GM23248 (cell line): ENCODE data around the gene CHN2. TPM values are rescaled to one million over a fixed set of nuclear protein-coding genes. Genes with fewer than 3 reads are reported as not detected.
A peak's percentile ranks its signal among the peaks of the same experiment; 100 is the strongest.

Experiments used
- DNase-seq: peaks from one replicate; pipeline ENCODE4 v3.0.0-alpha.2; 2015
- H2AFZ ChIP-seq: fragments of 200-600 bp; sonication (generic); 2 replicates; pipeline ENCODE4 v1.6.1; 2016; ENCODE audit warnings: antibody characterized with exemption
- H3F3A ChIP-seq: fragments of 200-600 bp; sonication (generic); 2 replicates; pipeline ENCODE4 v1.6.1; 2016; ENCODE audit warnings: mild to moderate bottlenecking, antibody characterized with exemption, mixed run types; ENCODE audit not compliant: insufficient read depth
- H3K27ac ChIP-seq: fragments of 200-600 bp; sonication (generic); 2 replicates; pipeline ENCODE4 v1.5.1; 2016; ENCODE audit warnings: mild to moderate bottlenecking
- H3K27me3 ChIP-seq: fragments of 200-600 bp; sonication (generic); replicated peaks from 2 replicates; pipeline ENCODE4 v1.6.1; 2016; ENCODE audit warnings: mild to moderate bottlenecking; ENCODE audit not compliant: insufficient read depth
- H3K36me3 ChIP-seq: fragments of 200-600 bp; sonication (generic); 2 replicates; pipeline ENCODE4 v1.6.1; 2016; ENCODE audit warnings: low read depth, mild to moderate bottlenecking
- H3K4me1 ChIP-seq: fragments of 200-600 bp; sonication (generic); 2 replicates; pipeline ENCODE4 v1.6.1; 2016; ENCODE audit warnings: mild to moderate bottlenecking; ENCODE audit not compliant: insufficient read depth
- H3K4me2 ChIP-seq: fragments of 200-600 bp; sonication (generic); one replicate; pipeline ENCODE4 v1.6.1; 2016; ENCODE audit warnings: mild to moderate bottlenecking; ENCODE audit not compliant: unreplicated experiment
- H3K4me3 ChIP-seq: fragments of 200-600 bp; sonication (generic); 2 replicates; pipeline ENCODE4 v1.5.1; 2016; ENCODE audit warnings: mild to moderate bottlenecking
- H3K79me2 ChIP-seq: fragments of 200-600 bp; sonication (generic); 2 replicates; pipeline ENCODE4 v1.6.1; 2016; ENCODE audit warnings: mild to moderate bottlenecking; ENCODE audit not compliant: insufficient read depth
- H3K9ac ChIP-seq: fragments of 200-600 bp; sonication (generic); 2 replicates; pipeline ENCODE4 v1.6.1; 2016; ENCODE audit warnings: mild to moderate bottlenecking
- H3K9me2 ChIP-seq: fragments of 200-600 bp; sonication (generic); 2 replicates; pipeline ENCODE4 v1.6.1; 2016; ENCODE audit warnings: mixed run types, mild to moderate bottlenecking, moderate library complexity; ENCODE audit not compliant: insufficient read depth
- H3K9me3 ChIP-seq: fragments of 200-600 bp; sonication (generic); one replicate; pipeline ENCODE4 v1.6.1; 2017; ENCODE audit warnings: low read depth
- H4K20me1 ChIP-seq: fragments of 200-600 bp; sonication (generic); 2 replicates; pipeline ENCODE4 v1.6.0; 2016; ENCODE audit not compliant: insufficient read depth
- EZH2 ChIP-seq: fragments of 200-600 bp; sonication (generic); IDR thresholded peaks from 2 replicates; pipeline ENCODE4 v1.6.1; 2018; ENCODE audit warnings: antibody characterized with exemption, mild to moderate bottlenecking; ENCODE audit not compliant: insufficient read depth, poor library complexity, severe bottlenecking
- EZH2phosphoT487 ChIP-seq: fragments of 200-600 bp; sonication (generic); IDR thresholded peaks from 2 replicates; pipeline ENCODE4 v1.6.1; 2018; ENCODE audit warnings: antibody characterized with exemption, moderate library complexity, mild to moderate bottlenecking, low read depth; ENCODE audit not compliant: insufficient read depth
- WGBS, 2 experiments: methylation state at CpG; one replicate each; pipeline ENCODE4 v1.1.6; 2015 to 2017; ENCODE audit warnings: low lambda C conversion rate in 2 of 2, low coverage in 1 of 2; ENCODE audit errors: missing lambda C conversion rate in 2 of 2; 5-methylcytosine and 5-hydroxymethylcytosine counted together
- in situ Hi-C: fragments of 300-500 bp; cut with MboI; formaldehyde crosslinking; loops from 2 replicates; pipeline ENCODE4 v1.15.0; 2020
- polyA plus RNA-seq: library from polyadenylated mRNA; unstranded; fragments of >200 nt; fragmentation: Nextera tagmentation; extraction: Ambion mirVana; gene quantifications from 2 replicates; pipeline ENCODE4 v1.2.1, GENCODE V29; 2016
- total RNA-seq: library from RNA; depleted of rRNA; stranded (reverse); fragments of >200 nt; shearing (Covaris generic); gene quantifications from 2 replicates; pipeline ENCODE4 v1.2.3, GENCODE V29; 2014

Gene CHN2
- total and polyA plus RNA-seq, 2 experiments from 2014 or later: 1.5 to 2.3 TPM

GRCh38 chr7:29318853-29319718 is 124.5 kb downstream of the CHN2 start:
- TF ChIP-seq EZH2: no peak
- no peak for TF ChIP-seq EZH2phosphoT487
- 0 out of 2 replicates have a peak overlapping the region, but pooled peaks have one; percentile 16 for H2AFZ ChIP-seq
- H3K27ac ChIP-seq: no peak overlapping the region
- DNase-seq: no peak
- no peaks in the 10 kb centered on the region for H3F3A ChIP-seq
- H3K9me3 ChIP-seq: no peaks in the 10 kb centered on the region
- no peaks in the 10 kb centered on the region for H3K36me3 ChIP-seq
- no peak overlapping the region for H3K9ac ChIP-seq
- in situ Hi-C loops: no loop called here
- H3K4me3 ChIP-seq: no peak overlapping the region; the same call in 1 of the 2 replicates
- peaks cover 17% of the 10 kb centered on the region; the same call in 1 of the 2 replicates for H3K27me3 ChIP-seq
- H3K4me1 ChIP-seq: peaks cover 10% of the 10 kb centered on the region; the same call in 1 of the 2 replicates
- no peaks in the 10 kb centered on the region for H4K20me1 ChIP-seq
- WGBS, 2 experiments: 78 to 79% methylated on average over 9 of the region's 9 CpGs
- no peaks in the 10 kb centered on the region for H3K79me2 ChIP-seq
- H3K9me2 ChIP-seq: no peaks in the 10 kb centered on the region
- no peak overlapping the region for H3K4me2 ChIP-seq

GRCh38 chr7:29319719-29320521 is 125.3 kb downstream of the CHN2 start:
- in situ Hi-C loops: no loop called here
- H3K27me3 ChIP-seq: 0 out of 2 replicates have a peak, but pooled peaks cover 12% of the 10 kb centered on the region
- peak overlapping the region; percentile 23; the same call in 1 of the 2 replicates for H3K4me3 ChIP-seq
- H3K9me2 ChIP-seq: no peaks in the 10 kb centered on the region
- no peaks in the 10 kb centered on the region for H3F3A ChIP-seq
- no peak overlapping the region for H3K4me2 ChIP-seq
- DNase-seq: peak; percentile 53
- no peaks in the 10 kb centered on the region for H3K36me3 ChIP-seq
- peak overlapping the region; percentile 16; the same call in 1 of the 2 replicates for H2AFZ ChIP-seq
- no peak overlapping the region for H3K27ac ChIP-seq
- H3K79me2 ChIP-seq: no peaks in the 10 kb centered on the region
- no peaks in the 10 kb centered on the region for H3K9me3 ChIP-seq
- H3K9ac ChIP-seq: no peak overlapping the region
- TF ChIP-seq EZH2 (no peak), EZH2phosphoT487 (no peak)
- peaks cover 10% of the 10 kb centered on the region; the same call in 1 of the 2 replicates for H3K4me1 ChIP-seq
- no peaks in the 10 kb centered on the region for H4K20me1 ChIP-seq
- 20 to 24% methylated on average over 10 of the region's 10 CpGs for WGBS, 2 experiments

DNA sequence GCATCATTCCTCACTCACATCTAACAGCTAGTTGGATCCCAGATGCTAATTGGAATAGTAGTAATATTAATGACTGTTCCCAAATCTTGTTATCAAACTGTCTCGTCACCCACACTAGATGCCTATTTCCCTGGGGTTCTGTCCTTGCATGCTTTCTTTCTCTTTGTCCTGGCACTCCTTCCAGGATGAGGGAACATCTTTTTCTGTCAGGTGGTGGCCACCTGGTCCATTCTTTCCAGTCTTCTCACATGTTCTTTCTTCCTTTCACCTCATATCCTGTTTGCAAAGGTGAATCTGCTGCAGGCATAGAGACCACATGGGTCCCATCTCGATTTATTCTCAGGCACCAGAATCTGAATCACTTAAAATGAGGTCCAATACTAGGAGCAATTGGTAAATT is 126.0 kb downstream of the CHN2 start:
- Histone ChIP-seq H3K4me1 (peaks cover 10% of the 10 kb centered on the region; the same call in 1 of the 2 replicates), H3F3A (no peaks in the 10 kb centered on the region), H3K4me3 (no peak overlapping the region), H3K9me3 (no peaks in the 10 kb centered on the region), H3K4me2 (no peak overlapping the region), H2AFZ (no peak overlapping the region), H3K36me3 (no peaks in the 10 kb centered on the region), H3K27me3 (0 out of 2 replicates have a peak, but pooled peaks cover 11% of the 10 kb centered on the region), H4K20me1 (no peaks in the 10 kb centered on the region), H3K9me2 (no peaks in the 10 kb centered on the region), H3K79me2 (no peaks in the 10 kb centered on the region), H3K9ac (no peak overlapping the region), H3K27ac (no peak overlapping the region)
- in situ Hi-C loops: no loop called here
- TF ChIP-seq EZH2 (no peak), EZH2phosphoT487 (no peak)
- 88 to 95% methylated on average over 2 of the region's 2 CpGs for WGBS, 2 experiments
- no peak for DNase-seq

DNA sequence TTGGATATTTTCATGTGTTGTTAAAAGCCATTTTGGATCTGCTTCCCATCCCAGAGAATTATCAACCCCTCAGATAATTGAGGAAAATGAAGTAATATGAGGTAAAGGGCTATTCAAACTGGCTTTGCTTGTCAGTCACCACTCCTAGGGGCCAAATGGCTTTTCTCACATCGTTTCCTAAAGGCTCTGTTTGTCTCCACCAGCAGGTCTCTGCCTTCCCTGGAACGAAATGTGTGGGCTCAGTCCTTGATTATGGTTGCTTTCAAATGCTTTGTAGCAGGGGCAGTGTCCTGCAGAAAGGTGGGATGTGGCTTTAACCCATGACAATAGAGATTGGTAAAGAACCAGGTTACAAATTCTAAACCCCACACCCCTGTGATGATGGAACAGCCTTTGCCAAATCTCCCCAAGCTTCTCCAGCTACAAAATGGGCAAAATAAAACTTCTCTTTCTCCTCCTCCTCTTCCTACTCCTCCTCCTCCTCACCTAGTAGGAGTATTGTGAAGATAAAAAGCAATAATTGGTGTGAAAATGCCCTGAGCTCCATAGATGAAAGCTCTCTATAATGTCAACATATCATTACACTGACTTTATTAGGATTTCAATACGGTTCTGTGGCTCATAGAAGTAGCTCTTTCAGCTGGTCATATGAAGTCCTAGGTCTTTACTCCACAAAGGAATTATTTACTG is 127.6 kb downstream of the CHN2 start:
- no peak for DNase-seq
- no peak overlapping the region for H3K4me2 ChIP-seq
- peaks cover 10% of the 10 kb centered on the region; the same call in 1 of the 2 replicates for H3K4me1 ChIP-seq
- no peak overlapping the region for H3K27ac ChIP-seq
- H4K20me1 ChIP-seq: no peaks in the 10 kb centered on the region
- no peak overlapping the region for H3K9ac ChIP-seq
- H2AFZ ChIP-seq: no peak overlapping the region
- no peaks in the 10 kb centered on the region for H3K27me3 ChIP-seq
- no peaks in the 10 kb centered on the region for H3K9me2 ChIP-seq
- 64 to 71% methylated on average over 3 of the region's 3 CpGs for WGBS, 2 experiments
- no peaks in the 10 kb centered on the region for H3K36me3 ChIP-seq
- H3K79me2 ChIP-seq: no peaks in the 10 kb centered on the region
- no peaks in the 10 kb centered on the region for H3K9me3 ChIP-seq
- in situ Hi-C loops: no loop called here
- no peak overlapping the region for H3K4me3 ChIP-seq
- no peaks in the 10 kb centered on the region for H3F3A ChIP-seq
- TF ChIP-seq EZH2phosphoT487: no peak
- no peak for TF ChIP-seq EZH2
